Prostate gland (tissue), 2 donors: ENCODE results near the gene ITGAD. TPM values are rescaled to one million over a fixed set of nuclear protein-coding genes. Genes with fewer than 3 reads are reported as not detected.
"Not testable (repeated sequence)": the region's sequence is repeated elsewhere in the genome, so short reads cannot be mapped to it uniquely, and the experiment has no call there.

ENCODE experiments used
- DNase-seq: peaks from one replicate; pipeline ENCODE4 v3.0.0-alpha.2; 2019; ENCODE audit warnings: low spot score
- H3K27ac ChIP-seq, 2 donors: fragments of 200-600 bp; sonication (generic); 2 replicates each; pipeline ENCODE4 v1.5.1; 2017 to 2019
- H3K27me3 ChIP-seq: fragments of 200-600 bp; sonication (generic); replicated peaks from 2 replicates; pipeline ENCODE4 v1.5.1; 2019; ENCODE audit not compliant: insufficient read depth
- H3K36me3 ChIP-seq, 2 donors: fragments of 200-600 bp; sonication (generic); 1 replicate in 1 of 2; 2 replicates in 1 of 2; pipeline versions ENCODE4 v1.5.1 to v1.8.1; 2017 to 2019
- H3K4me1 ChIP-seq: fragments of 200-600 bp; sonication (generic); replicated peaks from 2 replicates; pipeline ENCODE4 v1.5.1; 2019
- H3K4me3 ChIP-seq, 2 donors: fragments of 200-600 bp; sonication (generic); 2 replicates each; pipeline ENCODE4 v1.5.1; 2017 to 2019
- H3K9me3 ChIP-seq: fragments of 200-600 bp; sonication (generic); 2 replicates; pipeline ENCODE4 v1.5.1; 2017
- POLR2A ChIP-seq: fragments of 450-650 bp; IDR thresholded peaks from one replicate; pipeline ENCODE4 v1.6.1; 2016; ENCODE audit warnings: antibody characterized with exemption, mild to moderate bottlenecking
- POLR2AphosphoS5 ChIP-seq: sonication (generic); formaldehyde crosslinking; IDR thresholded peaks from one replicate; pipeline ENCODE4 v1.6.1; 2017; ENCODE audit warnings: antibody characterized with exemption
- WGBS: methylation state at CpG from one replicate; pipeline ENCODE4 v1.1.5; 2018; 5-methylcytosine and 5-hydroxymethylcytosine counted together
- intact Hi-C: fragments of 100-400 bp; cut with DNase I; formaldehyde crosslinking; loops from one replicate; pipeline ENCODE4 v1.14.2; 2022
- total RNA-seq, 2 donors: library from RNA; depleted of rRNA; stranded (reverse); fragments of >200 nt; gene quantifications; one replicate each; pipeline ENCODE4 v1.1.0, GENCODE V29; 2016
- TF ChIP-seq, protein P1 (sequence below), 4 experiments: fragments of 200-600 bp in 2 of 4; fragments of 450-650 bp in 2 of 4; sonication (generic) in 2 of 4; IDR thresholded peaks; 1 replicate in 3 of 4; 2 replicates in 1 of 4; pipeline ENCODE4 v1.5.1; 2016 to 2019; ENCODE audit warnings: antibody characterized with exemption in 4 of 4, mild to moderate bottlenecking in 2 of 4, moderate library complexity in 2 of 4

Gene ITGAD
- total RNA-seq, 2 donors from 2014 or later = not detected

DNA sequence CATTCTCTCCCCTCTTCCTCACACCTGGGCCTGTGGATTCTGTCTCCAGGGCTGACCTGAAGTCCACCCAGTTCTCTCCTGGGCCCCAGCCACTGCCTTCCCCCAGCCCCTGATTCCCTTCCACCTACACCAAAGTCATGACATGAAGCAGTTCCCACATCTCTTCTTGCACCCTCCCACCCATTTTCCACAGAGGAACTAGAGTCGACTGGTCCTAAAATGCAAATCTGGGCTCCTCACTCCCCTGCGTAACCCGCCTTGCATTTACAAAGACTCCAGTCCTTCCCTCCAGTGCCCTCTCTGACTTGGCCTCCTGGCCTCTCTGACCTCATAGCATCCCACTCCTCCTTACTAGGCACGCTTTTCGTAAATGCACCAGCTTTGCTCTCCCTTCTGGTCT lies 20.2 kb downstream of the ITGAD start:
- no peak for DNase-seq
- Histone ChIP-seq H3K4me1 (no peaks in the 10 kb centered on the region), H3K36me3 (no peaks in the 10 kb centered on the region), H3K27me3 (no peaks in the 10 kb centered on the region), H3K9me3 (no peaks in the 10 kb centered on the region), H3K27ac (no peak overlapping the region), H3K4me3 (no peak overlapping the region)
- TF ChIP-seq POLR2AphosphoS5 (no peak), POLR2A (no peak)
- TF ChIP-seq, protein P1, sequence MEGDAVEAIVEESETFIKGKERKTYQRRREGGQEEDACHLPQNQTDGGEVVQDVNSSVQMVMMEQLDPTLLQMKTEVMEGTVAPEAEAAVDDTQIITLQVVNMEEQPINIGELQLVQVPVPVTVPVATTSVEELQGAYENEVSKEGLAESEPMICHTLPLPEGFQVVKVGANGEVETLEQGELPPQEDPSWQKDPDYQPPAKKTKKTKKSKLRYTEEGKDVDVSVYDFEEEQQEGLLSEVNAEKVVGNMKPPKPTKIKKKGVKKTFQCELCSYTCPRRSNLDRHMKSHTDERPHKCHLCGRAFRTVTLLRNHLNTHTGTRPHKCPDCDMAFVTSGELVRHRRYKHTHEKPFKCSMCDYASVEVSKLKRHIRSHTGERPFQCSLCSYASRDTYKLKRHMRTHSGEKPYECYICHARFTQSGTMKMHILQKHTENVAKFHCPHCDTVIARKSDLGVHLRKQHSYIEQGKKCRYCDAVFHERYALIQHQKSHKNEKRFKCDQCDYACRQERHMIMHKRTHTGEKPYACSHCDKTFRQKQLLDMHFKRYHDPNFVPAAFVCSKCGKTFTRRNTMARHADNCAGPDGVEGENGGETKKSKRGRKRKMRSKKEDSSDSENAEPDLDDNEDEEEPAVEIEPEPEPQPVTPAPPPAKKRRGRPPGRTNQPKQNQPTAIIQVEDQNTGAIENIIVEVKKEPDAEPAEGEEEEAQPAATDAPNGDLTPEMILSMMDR (IDR thresholded peaks at IDR 0.05) = no peak
- intact Hi-C loops = no loop called here
- WGBS = 93% methylated on average over 5 of the region's 5 CpGs

DNA sequence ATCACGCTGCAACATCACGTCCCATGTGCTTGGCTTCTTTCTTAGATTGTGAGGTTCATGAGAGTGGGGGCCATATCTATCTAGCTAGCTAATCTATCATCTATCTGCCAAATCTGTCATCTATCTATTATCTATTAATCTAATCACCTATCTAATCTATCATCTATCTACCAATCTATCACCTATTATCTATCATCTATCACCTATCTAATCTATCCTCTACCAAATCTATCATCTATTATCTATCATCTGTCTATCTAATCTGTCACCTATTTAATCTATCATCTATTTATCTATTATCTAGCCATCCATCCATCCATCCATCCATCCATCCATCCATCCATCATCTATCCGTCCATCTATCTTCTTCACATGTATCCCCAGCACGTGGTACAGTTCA lies 20.8 kb downstream of the ITGAD start:
- 89% methylated on average over 4 of the region's 4 CpGs for WGBS
- intact Hi-C loops = no loop called here
- no peaks in the 10 kb centered on the region for H3K9me3 ChIP-seq
- H3K4me3 ChIP-seq = no peak overlapping the region
- no peaks in the 10 kb centered on the region for H3K4me1 ChIP-seq
- no peak for DNase-seq
- H3K27me3 ChIP-seq = no peaks in the 10 kb centered on the region
- H3K36me3 ChIP-seq = no peaks in the 10 kb centered on the region
- TF ChIP-seq POLR2AphosphoS5 = no peak
- TF ChIP-seq, protein P1 (IDR thresholded peaks at IDR 0.05) = no peak
- H3K27ac ChIP-seq = no peak overlapping the region

DNA sequence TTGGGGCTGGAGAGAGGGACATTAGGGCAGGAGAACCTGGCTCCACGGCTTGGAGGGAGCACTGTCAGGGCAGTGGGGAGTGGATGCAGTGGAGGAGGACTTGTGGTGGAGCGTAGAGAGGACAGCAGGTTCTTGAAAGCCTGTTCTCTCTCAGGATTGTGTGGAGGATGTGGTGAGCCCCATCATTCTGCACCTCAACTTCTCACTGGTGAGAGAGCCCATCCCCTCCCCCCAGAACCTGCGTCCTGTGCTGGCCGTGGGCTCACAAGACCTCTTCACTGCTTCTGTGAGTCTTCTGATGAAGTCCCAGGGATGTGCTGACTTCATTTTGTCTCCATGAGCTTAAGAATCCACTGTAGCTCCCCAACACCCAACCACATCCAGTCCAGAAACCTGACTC lies 21.6 kb downstream of the ITGAD start:
- Histone ChIP-seq H3K36me3 (no peaks in the 10 kb centered on the region), H3K4me1 (no peaks in the 10 kb centered on the region), H3K4me3 (no peak overlapping the region), H3K9me3 (no peaks in the 10 kb centered on the region), H3K27ac (no peak overlapping the region), H3K27me3 (no peaks in the 10 kb centered on the region)
- intact Hi-C loops = no loop called here
- DNase-seq = no peak
- WGBS = 87% methylated on average over 4 of the region's 4 CpGs
- TF ChIP-seq POLR2A (no peak), POLR2AphosphoS5 (no peak)
- TF ChIP-seq, protein P1 (IDR thresholded peaks at IDR 0.05) = no peak

DNA sequence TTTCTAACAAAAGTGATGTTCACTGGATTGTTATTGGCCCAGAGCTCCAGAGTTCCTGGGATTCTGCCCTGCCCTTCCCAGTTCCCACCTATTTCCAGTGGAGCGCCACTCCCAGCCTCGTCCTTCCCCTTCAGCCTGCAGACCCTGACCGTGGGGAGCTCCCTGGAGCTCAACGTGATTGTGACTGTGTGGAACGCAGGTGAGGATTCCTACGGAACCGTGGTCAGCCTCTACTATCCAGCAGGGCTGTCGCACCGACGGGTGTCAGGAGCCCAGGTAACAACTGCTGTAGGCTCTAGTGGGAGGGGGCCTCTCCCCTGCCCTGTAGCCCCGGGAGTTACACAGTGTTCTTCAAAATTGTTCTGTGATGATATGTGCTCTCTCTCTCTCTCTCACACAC lies 23.2 kb downstream of the ITGAD start:
- no peak overlapping the region for H3K27ac ChIP-seq
- DNase-seq = no peak
- no peak overlapping the region for H3K4me3 ChIP-seq
- TF ChIP-seq, protein P1 (IDR thresholded peaks at IDR 0.05) = no peak
- TF ChIP-seq POLR2A (no peak), POLR2AphosphoS5 (no peak)
- H3K9me3 ChIP-seq = no peaks in the 10 kb centered on the region
- H3K4me1 ChIP-seq = no peaks in the 10 kb centered on the region
- WGBS = 65% methylated on average over 11 of the region's 11 CpGs
- no peaks in the 10 kb centered on the region for H3K36me3 ChIP-seq
- H3K27me3 ChIP-seq = no peaks in the 10 kb centered on the region
- intact Hi-C loops = no loop called here

DNA sequence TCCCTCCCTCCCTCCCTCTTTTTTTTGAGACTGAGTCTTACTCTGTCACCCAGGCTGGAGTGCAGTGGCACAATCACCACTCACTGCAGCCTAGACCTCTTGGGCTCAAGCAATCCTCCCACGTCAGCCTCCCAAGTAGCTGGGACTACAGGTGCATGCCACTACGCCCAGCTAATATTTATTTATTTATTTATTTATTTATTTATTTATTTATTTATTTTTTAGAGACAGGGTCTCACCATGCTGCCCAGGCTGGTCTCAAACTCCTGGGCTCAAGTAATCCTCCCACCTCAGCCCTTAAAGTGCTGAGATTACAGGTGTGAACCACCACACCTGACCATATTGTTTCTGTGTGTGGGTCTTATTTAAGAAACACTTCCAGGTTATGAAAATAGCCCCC lies 23.9 kb downstream of the ITGAD start:
- H3K4me1 ChIP-seq, intact Hi-C loops, H3K4me3 ChIP-seq, DNase-seq, H3K27me3 ChIP-seq, H3K27ac ChIP-seq, H3K9me3 ChIP-seq, H3K36me3 ChIP-seq: not testable (repeated sequence)
- WGBS = 87% methylated on average over 2 of the region's 2 CpGs
